GM19043 (cell line): ENCODE data around the gene MYO5B.
"Not testable (repeated sequence)": the region's sequence is repeated elsewhere in the genome, so short reads cannot be mapped to it uniquely, and the experiment has no call there.

Experiments
- ATAC-seq: cut with Tn5 transposase; IDR thresholded peaks from one replicate; pipeline ENCODE4 v1.9.1; 2021; ENCODE audit warnings: low read depth; ENCODE audit not compliant: unreplicated experiment

The MYO5B gene

DNA sequence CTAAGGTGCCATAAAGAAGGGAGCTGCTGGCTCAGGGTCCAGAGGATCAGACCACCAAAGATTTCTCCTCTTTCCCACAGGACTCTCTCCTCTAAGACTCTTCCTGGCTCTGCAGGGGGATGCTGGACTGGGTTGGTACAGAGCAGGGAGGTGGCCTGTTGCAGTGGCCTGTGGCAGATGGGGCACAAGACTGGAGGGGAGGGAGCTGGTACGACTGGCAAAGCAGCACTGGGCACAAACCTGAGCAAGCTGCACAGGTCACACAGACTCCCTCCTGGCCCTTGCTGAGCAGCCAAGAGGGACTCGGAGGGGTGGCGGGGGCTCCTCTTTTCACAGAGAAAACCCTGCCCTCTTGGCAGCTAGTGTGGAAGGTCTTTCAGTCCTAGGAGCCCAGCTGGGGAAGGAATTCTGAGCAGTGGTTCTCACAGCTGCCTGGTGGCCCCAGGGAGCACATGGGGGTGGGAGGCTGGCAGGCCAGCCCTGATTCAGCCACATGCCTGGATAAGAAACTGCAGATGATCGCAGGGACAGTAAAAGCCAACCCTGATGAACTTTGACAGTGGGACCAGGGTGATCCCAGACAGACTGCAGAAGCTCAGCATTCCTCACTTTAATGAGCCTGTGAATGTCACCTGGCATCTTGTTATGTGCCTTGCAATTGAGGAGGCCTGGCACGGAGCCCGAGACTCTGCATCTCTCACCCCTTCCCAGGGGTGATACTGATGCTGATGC lies 349.2 kb downstream of the MYO5B start:
- no peak for ATAC-seq

DNA sequence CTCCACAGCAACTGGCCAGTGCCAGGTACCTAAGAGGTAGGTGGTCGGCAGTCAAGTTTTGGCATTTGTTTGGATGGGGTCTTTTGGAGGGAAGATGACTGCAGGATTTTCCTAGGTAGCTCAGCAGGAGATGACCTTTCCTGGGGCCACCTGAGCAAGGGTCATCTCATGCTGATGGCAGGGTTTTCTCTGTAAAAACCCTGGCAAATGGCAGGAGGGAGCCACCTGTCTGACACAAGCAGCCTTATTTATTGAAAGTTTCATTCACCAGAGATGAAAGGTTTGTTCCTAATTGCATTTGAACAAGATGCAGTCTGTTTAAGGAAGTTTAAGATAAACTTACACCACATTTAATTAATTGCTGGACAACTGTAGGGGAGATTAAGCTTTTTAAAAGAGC lies 350.0 kb downstream of the MYO5B start:
- no peak for ATAC-seq

DNA sequence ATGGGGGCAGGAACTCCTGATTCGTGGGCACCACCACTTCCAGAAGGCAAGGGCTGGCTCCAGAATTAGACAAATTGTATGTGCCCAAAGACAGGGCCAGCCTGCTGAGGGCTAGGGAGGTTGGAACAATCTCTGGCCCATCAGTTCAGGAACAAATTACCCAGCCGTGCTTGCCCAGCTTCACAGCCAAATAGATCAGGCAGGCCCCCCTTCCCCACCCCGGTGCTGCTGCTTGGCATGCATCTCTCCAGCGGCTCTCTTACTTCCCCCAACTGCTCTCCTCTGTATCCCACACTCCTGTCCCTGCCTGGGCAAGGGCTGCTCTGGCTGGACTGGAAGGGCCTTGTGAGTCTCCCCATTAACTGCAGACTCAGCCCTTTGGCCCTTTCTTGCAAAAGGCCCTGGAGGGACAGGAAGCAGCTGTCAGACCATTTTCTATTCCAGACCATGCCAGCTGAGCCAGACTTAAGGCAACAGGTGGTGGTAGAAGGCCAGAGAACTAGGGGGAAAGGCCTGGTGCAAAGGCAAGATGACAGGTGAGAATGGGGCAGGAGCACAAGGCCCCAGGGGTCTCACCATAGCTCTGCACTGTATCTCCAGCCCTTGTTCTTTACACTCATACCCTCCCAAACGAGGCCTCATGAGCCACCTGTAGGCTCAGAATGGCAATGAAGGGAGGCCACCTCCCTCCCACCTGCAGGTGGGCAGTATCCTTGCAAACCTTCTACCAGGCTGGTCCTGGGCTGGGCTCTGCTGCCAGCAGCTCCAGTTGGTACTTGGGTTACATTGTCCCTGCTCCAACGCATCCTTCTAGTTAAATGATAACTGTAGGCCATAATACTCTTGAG lies 350.9 kb downstream of the MYO5B start:
- ATAC-seq: no peak

DNA sequence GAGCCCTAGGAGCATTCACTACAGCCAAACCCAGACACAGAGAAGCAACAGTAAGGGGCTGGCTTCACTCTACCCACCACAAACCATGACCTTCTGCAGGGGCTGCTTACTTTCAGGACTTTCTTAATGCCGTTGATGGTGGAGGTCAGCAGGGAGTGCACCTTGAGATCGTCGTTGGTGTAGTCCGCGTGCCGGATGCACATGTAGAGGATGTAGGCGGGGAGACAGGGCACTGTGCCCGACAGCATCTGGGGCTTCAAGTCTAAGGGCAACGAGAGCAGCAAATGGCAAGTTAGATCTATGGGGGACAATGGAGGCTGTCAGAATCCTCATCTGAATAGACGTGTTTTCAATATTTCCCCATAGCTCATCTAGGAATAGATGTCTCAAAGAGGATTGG lies 351.8 kb downstream of the MYO5B start:
- ATAC-seq: no peak

DNA sequence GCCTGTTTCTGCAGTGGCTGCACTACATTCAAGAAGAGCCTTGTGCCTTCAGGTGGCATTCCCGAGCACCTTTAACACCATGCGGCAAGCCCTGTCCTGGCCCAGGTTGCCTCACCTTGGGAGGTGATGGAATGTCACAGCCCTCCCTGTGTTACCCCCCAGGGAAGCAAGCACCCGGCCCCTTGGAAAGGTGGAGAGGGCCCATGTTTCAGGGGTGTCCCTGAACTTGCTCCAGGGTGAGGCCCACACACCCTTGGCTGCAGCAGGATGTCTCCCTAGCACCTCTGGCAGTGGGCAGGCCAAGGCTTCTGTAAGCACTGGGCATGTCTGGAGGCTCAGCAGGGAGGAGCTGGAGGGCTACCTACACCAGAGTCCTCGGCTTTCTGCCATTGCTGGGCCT lies 352.3 kb downstream of the MYO5B start:
- ATAC-seq: no peak

DNA sequence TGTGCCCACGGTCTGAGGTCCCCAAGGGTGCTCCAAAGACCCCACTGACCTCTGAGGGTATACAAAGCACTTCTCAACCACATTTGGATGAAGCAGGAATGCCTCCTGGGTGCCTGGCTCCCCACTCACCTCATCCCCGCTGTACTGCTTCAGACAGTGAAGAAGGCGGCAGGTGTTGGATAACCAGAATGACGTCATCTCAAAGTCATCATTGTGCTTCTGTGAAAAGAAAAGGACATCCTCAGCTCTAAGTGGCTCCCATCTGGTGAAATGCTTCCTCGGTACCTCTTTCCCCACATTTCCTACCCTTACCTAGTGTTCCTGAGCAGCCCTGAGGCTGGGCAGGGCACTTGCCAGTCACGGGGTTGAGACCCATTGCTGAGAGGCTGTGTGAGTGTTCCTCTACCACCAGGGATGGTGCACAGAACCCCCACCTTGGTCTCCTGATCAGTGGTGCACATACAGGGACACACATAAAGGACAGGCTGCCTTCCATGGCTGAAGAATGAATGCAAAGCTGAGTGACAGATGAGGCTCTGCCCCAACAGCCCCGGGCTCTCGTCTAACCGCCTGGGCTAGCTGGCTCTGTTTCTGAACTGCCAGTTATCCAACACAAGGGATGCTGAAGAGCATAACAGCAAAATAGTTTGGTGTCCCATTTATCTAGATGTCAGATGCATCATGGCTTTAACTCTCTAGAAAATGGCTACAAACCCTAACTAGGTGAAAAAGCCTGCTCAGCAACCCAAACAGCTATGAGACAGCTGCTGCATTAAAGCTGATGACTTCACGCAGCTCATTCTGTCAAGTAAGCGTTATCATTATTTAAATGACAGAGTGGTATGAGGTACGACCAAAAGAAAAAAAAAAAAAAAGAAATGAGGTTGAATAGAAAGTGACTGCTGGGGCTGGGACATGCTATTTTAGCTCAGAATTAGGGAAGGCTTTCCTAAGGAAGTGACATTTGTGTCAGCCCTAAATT lies 353.4 kb downstream of the MYO5B start:
- ATAC-seq: no peak

DNA sequence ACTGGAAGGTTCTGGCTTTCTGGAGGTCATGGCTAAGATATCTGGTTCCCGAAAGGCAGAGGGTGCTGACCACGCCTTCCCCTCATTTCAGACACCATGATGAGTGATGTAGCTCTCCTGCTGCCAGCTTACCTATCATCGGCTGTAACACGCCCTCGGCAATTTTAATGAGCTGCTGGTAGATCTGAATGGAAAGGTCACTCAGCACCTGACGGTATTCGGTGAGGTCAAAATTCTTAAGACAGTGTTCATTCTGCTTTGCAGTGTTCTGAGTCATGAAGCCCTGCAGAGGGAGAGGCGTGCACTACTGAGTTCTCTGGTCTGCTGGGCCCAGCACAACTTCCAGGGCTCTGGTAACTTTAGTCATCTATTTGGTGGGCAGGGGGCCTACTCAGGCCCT lies 355.9 kb downstream of the MYO5B start:
- no peak for ATAC-seq

DNA sequence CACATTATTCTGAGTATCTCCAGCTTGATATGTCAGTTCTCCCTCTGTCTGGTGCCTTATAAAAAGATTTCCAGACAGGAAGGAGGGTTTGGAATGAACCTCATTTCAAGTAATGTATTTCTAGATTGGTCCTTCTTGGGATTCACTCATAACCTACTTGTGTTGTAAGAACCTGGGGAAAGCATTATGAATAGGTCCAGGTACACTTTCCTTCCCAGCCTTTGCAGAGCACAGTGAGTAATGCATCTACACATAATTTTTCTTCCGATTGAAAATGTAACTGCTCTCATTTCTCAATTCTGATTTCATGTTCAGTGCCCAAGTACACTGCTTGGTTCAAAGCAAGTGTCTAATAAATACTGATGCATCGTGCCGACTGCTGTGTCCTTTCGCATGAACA lies 356.6 kb downstream of the MYO5B start:
- ATAC-seq: no peak

DNA sequence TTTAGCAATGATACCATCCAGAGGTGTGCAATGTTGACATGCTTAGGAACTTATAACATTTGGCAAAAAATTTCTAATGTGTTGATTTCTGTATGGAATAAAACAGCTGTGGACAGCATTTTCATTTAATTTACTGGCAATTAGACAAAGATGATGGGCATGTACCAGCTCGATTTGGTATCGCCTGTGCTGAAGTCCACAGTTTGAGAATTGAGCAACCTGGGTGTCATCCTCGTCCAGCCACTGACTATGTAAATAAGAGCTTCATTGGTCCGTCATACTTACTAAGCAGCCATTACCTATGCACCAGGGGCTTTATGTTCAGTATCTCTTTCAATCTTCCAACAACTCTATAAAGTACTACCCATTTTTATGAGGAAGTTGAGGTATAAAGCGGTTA lies 357.1 kb downstream of the MYO5B start:
- no peak for ATAC-seq

DNA sequence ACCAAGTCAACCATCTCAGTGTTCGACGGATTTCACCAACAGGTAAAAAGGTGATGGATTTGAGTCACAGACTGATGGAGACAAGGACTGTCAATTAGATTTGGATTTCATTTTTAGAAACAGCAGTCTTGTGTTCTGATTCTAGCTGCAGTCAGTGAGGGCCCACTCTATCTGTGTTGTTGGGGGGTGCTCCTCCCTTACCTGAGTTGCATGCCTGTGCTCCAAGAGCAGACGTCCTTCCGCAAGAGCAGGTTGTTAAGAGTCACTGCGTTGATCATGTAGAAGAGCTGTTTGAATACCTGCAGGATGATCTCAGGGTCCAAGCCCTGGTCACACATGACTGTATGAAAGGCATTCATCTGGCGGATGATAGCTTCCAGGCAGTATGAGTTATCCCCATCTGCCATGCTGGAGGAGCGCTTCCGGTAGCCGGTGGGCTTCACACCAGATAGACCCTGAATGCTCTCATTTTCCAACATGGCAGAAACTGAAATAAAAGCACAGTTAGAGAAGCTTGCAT lies 357.6 kb downstream of the MYO5B start:
- not testable (repeated sequence) for ATAC-seq

DNA sequence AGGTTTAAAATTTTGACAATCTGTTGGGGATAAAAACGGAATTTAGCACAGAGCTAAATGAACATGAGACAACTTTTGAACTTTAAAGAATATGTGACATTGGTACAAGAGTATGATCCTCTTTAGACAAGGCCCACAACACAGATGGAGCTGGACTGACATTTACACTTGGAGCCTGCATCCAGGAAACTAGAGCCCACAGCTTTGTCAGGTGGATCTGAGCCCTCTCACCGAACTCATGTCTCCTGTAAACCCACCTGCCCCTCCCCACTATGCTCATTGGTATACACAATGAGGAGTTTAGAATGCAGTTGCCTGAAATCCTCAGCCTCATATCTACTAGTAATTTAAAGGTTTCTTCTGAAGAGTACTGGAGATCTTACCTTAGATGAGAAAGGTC lies 359.5 kb downstream of the MYO5B start:
- ATAC-seq: no peak

DNA sequence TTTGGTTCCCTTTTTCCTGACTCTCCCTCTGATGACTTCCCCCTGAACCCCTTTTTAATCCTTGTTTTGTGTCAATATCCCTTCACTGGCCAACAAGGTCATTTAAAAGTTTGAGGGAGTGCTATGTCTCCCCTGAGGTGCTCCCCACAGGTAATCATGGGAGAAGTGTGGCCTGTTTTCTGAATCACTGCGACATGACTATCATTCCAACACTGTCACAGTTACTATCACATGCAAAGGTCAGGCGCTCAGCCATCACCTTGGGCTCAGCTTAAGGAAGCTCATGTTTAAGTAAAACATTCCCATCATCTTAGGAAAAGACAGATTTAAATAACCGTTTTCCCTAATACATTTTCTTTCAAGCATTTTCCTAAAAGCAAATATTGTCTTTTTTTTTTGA lies 360.7 kb downstream of the MYO5B start:
- no peak for ATAC-seq

DNA sequence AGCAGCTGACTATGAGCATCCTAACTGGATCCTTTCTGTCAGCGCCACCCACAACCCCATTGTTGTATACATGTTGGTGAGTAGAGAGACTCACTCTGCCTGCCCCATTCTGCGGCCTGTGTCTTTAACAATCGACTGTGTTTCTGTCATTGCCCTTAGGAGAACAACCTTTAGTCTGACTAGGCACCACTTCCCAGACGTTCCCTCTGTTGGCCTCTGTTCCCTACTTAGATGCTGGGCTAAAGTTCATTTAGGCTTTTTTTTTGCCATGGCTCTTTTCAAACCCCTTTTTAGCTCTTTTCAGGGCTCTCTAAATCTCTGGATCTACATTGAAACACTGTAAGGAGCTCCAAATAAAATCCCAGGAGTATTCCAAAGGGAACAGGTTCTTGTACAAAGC lies 361.1 kb downstream of the MYO5B start:
- ATAC-seq: no peak

DNA sequence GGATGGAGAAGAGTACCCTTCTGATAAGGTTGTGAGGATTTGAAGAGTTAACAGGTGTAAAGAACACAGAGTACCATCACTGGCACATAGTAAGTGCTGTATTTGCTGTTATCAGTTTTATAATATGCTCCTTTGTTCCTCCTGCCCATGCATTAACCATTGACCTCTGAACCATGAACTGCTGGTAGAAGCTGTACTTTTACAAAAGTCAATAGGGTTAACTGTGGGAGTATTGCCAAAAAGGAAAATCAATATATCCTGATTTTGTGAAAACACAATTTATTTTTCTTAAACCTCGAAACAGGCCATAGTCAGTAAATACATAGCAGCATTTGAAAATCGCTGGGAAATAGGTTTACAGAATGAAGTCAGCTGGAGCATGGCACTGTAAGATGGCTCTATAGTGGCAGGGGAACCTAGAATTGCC lies 362.7 kb downstream of the MYO5B start:
- no peak for ATAC-seq

DNA sequence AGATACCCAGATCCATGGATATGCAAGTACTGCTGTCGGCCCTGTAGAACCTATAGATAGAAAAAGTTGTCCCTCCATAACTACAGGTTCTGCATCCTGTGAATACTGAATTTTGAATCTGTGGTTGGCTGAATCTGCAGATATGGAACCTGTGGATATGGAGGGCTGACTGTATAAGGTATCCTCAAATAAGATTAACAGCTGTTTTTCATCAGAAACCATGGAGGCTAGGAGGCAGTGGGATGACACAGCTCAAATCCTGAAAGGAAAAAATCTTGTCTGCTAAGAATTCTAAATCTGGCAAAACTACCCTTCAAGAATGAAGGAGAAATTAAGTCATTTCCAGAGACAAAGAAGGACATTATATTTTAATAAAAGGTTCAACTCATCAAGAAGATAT lies 367.0 kb downstream of the MYO5B start:
- ATAC-seq: no peak

DNA sequence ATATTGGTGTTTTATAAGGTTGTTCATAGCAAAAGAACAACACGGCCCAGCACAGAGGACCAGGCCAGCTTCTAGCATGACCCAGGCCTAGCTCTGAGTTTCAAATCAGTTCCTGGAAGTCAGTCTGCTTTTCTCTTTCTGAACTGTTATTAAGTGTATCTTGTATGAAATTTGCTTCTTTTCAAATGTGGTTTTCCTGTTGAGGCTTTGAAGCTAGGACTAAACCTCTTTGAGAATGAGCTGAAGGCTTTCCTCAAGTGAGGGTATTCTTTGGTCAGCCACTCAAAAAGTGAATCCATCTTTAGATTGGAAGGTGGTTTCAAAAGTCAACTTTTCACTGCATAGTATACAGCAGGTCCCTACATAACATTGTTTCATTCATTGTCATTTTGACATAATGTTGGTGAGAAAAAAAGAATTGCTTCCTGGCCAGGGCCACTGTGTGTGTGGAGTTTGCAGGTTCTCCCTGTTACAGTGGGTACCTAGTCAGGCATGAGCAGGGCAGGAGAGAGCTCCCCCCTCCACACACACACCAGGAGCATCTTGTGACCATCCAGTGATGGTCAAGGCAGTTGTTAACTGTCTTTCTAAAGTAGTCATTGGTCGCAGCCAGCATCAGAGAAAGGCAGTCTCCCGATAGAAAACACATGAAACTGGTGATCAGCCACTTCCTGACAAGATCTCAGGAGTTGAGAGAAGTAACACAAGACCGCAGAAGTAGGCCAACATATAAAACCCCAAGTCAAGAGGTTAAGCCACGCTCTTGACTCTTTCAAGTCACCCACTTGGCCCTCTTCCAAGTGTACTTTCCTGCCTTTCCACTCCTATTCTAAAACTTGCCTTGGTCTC lies 374.9 kb downstream of the MYO5B start:
- ATAC-seq: peak; percentile 67

DNA sequence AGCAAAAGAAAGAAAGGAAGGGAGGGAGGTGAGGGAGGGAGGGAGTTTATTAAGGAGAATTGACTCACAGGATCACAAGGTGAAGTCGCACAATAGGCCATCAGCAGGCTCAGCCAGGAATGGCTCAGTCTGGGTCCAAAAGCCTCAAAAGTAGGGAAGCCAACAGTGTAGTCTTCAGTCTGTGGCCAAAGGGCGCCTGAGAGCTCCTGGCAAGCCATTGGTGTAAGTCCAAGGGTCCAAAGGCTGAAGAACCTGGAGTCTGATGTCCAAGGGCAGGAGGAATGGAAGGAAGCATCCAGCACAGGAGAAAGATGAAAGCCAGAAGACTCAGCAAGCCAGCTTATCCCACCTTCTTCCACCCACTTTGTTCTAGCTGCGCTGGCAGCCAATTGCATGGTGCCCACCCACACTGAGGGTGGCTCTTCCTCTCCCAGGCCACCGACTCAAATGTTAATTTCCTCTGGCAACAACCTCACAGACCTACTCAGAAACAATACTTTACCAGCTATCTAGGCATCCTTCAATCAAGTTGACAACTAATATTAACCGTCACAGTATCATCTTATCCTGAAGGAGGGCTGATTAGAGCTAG lies 375.8 kb downstream of the MYO5B start:
- no peak for ATAC-seq

DNA sequence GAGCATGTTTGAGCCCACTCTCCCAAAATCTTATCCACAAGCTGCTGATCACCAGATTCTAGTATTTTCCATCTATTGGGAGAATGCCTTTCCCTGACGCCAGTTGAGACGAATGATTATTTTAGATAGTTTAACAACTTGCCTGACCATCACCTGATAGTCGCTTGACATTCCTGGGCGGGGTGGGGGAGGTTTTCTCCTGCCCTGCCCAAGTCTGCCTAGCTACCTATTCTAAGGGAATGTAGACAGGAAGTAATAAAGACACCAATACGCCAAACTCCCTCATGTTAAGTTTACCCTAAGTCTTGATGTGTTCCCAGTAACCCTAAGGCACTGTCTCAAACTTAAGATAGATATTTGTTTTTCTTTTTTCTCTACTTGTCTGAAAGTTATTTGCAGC lies 377.0 kb downstream of the MYO5B start:
- ATAC-seq: no peak

DNA sequence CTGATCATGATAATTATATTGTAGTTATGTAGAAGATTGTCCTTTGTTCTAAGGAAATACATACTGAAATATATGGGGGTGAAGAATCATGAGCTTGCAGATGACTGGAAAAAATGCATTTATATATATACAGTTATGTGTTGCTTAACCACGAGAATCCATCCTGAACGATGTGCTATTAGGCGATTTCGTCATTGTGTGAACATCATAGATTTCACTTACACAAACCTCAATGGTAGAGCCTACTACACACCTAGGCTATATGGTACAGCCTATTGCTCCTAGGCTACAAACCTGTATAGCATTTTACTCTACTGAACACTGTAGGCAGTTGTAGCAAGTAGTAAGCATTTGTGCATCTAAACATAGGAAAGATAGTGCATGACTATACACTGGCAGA lies 379.0 kb downstream of the MYO5B start:
- ATAC-seq: no peak
